IMR-90 (cell line): ENCODE data around the gene TEX11. TPM values are rescaled to one million over a fixed set of nuclear protein-coding genes. Genes with fewer than 3 reads are reported as not detected.
A peak's percentile ranks its signal among the peaks of the same experiment; 100 is the strongest.

Experiments
- ATAC-seq: fragments of 200-7000 bp; cut with Tn5 transposase; 2 replicates; pipeline ENCODE4 v1.9.1; 2020; ENCODE audit warnings: low read depth, mild to moderate bottlenecking, moderate library complexity
- BruUV-seq: library from RNA; stranded (reverse); fragments of 400-500 nt; replicated peaks from 2 replicates; lab custom pipeline; 2021; lab: Mats Ljungman, UMichigan
- CTCF ChIA-PET: fragments of 300-600 bp; formaldehyde crosslinking; extraction: SDS; loops from one replicate; lab custom pipeline; 2021; ENCODE audit warnings: antibody characterized with exemption; lab: Yijun Ruan, JAX
- POLR2A ChIA-PET: fragments of 300-600 bp; sonication (Branson Sonifier 250); formaldehyde crosslinking; loops from one replicate; lab custom pipeline; 2022; ENCODE audit warnings: antibody characterized with exemption; ENCODE audit not compliant: unreplicated experiment; lab: Charles Lee
- DNase-seq: peaks from one replicate; pipeline ENCODE4 v3.0.0; 2013
- H2AFZ ChIP-seq: replicated peaks from 2 replicates; pipeline ENCODE3; 2013; ENCODE audit warnings: low read length, mild to moderate bottlenecking; ENCODE audit not compliant: poor library complexity
- H2AK5ac ChIP-seq: 2 replicates; pipeline ENCODE4 v1.6.1; 2013; ENCODE audit warnings: low read depth, low read length, inconsistent platforms
- H2AK9ac ChIP-seq: replicated peaks from 2 replicates; pipeline ENCODE3; 2013; ENCODE audit warnings: mild to moderate bottlenecking, low read depth, low read length, moderate library complexity; ENCODE audit not compliant: poor library complexity
- H2BK120ac ChIP-seq: 2 replicates; pipeline ENCODE4 v1.6.1; 2013; ENCODE audit warnings: low read depth, low read length, inconsistent platforms
- H2BK15ac ChIP-seq: 3 replicates; pipeline ENCODE4 v1.6.1; 2013; ENCODE audit warnings: low read depth, low read length, inconsistent platforms
- H2BK20ac ChIP-seq: 2 replicates; pipeline ENCODE4 v1.6.1; 2013; ENCODE audit warnings: low read depth, mild to moderate bottlenecking, inconsistent platforms, low read length, moderate library complexity
- H2BK5ac ChIP-seq: 2 replicates; pipeline ENCODE4 v1.6.1; 2013; ENCODE audit warnings: mild to moderate bottlenecking, low read depth, low read length, inconsistent platforms; ENCODE audit not compliant: poor library complexity, severe bottlenecking
- H3K14ac ChIP-seq: replicated peaks from 2 replicates; pipeline ENCODE4 v1.6.1; 2013; ENCODE audit warnings: low read depth, low read length, inconsistent platforms
- H3K18ac ChIP-seq: 2 replicates; pipeline ENCODE4 v1.6.1; 2013; ENCODE audit warnings: low read depth, low read length, control low read depth
- H3K23ac ChIP-seq: 2 replicates; pipeline ENCODE4 v1.6.1; 2013; ENCODE audit warnings: low read depth, low read length, inconsistent platforms
- H3K27ac ChIP-seq: 2 replicates; pipeline ENCODE4 v1.5.1; 2013; ENCODE audit warnings: mild to moderate bottlenecking, control low read depth, low read length; ENCODE audit not compliant: insufficient read depth
- H3K27me3 ChIP-seq: 2 replicates; pipeline ENCODE4 v1.6.1; 2013; ENCODE audit warnings: low read length; ENCODE audit not compliant: control insufficient read depth, insufficient read depth
- H3K36me3 ChIP-seq: 2 replicates; pipeline ENCODE4 v1.6.1; 2013; ENCODE audit warnings: low read length, mixed read lengths; ENCODE audit not compliant: control insufficient read depth, insufficient read depth
- H3K4ac ChIP-seq: 2 replicates; pipeline ENCODE4 v1.6.1; 2013; ENCODE audit warnings: low read depth, low read length, inconsistent platforms
- H3K4me1 ChIP-seq: 2 replicates; pipeline ENCODE4 v1.6.1; 2013; ENCODE audit warnings: low read length, mixed read lengths; ENCODE audit not compliant: control insufficient read depth, insufficient read depth
- H3K4me2 ChIP-seq: 2 replicates; pipeline ENCODE4 v1.6.1; 2013; ENCODE audit warnings: low read depth, mild to moderate bottlenecking, control low read depth, low read length, moderate library complexity
- H3K4me3 ChIP-seq: 2 replicates; pipeline ENCODE4 v1.5.1; 2013; ENCODE audit warnings: low read depth, mild to moderate bottlenecking, control low read depth, low read length, moderate library complexity; ENCODE audit not compliant: insufficient read depth
- H3K56ac ChIP-seq: 2 replicates; pipeline ENCODE4 v1.6.1; 2013; ENCODE audit warnings: low read length, inconsistent platforms; ENCODE audit not compliant: insufficient read depth; ENCODE audit errors: extremely low read depth
- H3K79me1 ChIP-seq, 2 experiments: 2 replicates each; pipeline ENCODE4 v1.6.1; 2013; ENCODE audit warnings: low read length in 2 of 2, inconsistent platforms in 1 of 2, low read depth in 1 of 2
- H3K9ac ChIP-seq: 2 replicates; pipeline ENCODE4 v1.6.1; 2013; ENCODE audit warnings: low read depth, low read length, control low read depth
- H3K9me1 ChIP-seq: 2 replicates; pipeline ENCODE4 v1.6.1; 2013; ENCODE audit warnings: low read length, inconsistent platforms; ENCODE audit not compliant: insufficient read depth
- H3K9me3 ChIP-seq: 2 replicates; pipeline ENCODE4 v1.6.1; 2013; ENCODE audit warnings: low read length; ENCODE audit not compliant: control insufficient read depth, insufficient read depth
- H4K20me1 ChIP-seq: 2 replicates; pipeline ENCODE4 v1.6.1; 2013; ENCODE audit warnings: low read length, inconsistent platforms; ENCODE audit not compliant: insufficient read depth
- H4K5ac ChIP-seq: 2 replicates; pipeline ENCODE4 v1.6.1; 2013; ENCODE audit warnings: mild to moderate bottlenecking, low read depth, low read length, control low read depth
- H4K8ac ChIP-seq, 2 experiments: 2 replicates each; pipeline ENCODE4 v1.6.1; 2013; ENCODE audit warnings: low read depth in 2 of 2, low read length in 2 of 2, control low read depth in 1 of 2, inconsistent platforms in 1 of 2
- H4K91ac ChIP-seq: 2 replicates; pipeline ENCODE4 v1.6.1; 2013; ENCODE audit warnings: low read depth, low read length, inconsistent platforms; ENCODE audit not compliant: insufficient read depth
- MAZ ChIP-seq: IDR thresholded peaks from 2 replicates; pipeline ENCODE4 v1.6.1; 2012; ENCODE audit warnings: low read depth, mild to moderate bottlenecking, low read length, improper control_type of control experiment, moderate library complexity, borderline replicate concordance
- WGBS, 2 experiments: methylation state at CpG; one replicate each; pipeline versions ENCODE4 v1.1.5 to v1.1.7; 2013; ENCODE audit warnings: missing lambda C conversion rate in 2 of 2; ENCODE audit not compliant: insufficient read length in 1 of 2; ENCODE audit errors: extremely low coverage in 2 of 2; 5-methylcytosine and 5-hydroxymethylcytosine counted together
- dilution Hi-C: fragments of 300-500 bp; cut with HindIII; formaldehyde crosslinking; loops from one replicate; pipeline ENCODE4 v1.14.3; 2018; ENCODE audit warnings: low sequenced_read_pairs; ENCODE audit not compliant: unreplicated experiment
- in situ Hi-C: fragments of 300-500 bp; cut with MboI; formaldehyde crosslinking; loops from 3 replicates; pipeline ENCODE4 v1.14.3; 2019; ENCODE audit warnings: low sequenced_read_pairs, inconsistent platforms, mixed read lengths
- intact Hi-C: fragments of 100-400 bp; cut with micrococcal nuclease; formaldehyde crosslinking; loops from 2 replicates; pipeline ENCODE4 v1.10.0; 2022
- polyA plus RNA-seq, 3 experiments: library from polyadenylated mRNA; depleted of rRNA; stranded (reverse); fragments of >200 nt; gene quantifications; 2 replicates each; pipeline ENCODE4 v1.2.3, GENCODE V29; 2012; ENCODE audit warnings: low replicate concordance in 1 of 3
- total RNA-seq: library from RNA; depleted of rRNA; stranded (reverse); fragments of >200 nt; gene quantifications from 2 replicates; pipeline ENCODE4 v1.2.3, GENCODE V29; 2012

The TEX11 gene
- total and polyA plus RNA-seq, 2 of the 4 experiments (the other 2 are of a cell fraction): not detected

DNA sequence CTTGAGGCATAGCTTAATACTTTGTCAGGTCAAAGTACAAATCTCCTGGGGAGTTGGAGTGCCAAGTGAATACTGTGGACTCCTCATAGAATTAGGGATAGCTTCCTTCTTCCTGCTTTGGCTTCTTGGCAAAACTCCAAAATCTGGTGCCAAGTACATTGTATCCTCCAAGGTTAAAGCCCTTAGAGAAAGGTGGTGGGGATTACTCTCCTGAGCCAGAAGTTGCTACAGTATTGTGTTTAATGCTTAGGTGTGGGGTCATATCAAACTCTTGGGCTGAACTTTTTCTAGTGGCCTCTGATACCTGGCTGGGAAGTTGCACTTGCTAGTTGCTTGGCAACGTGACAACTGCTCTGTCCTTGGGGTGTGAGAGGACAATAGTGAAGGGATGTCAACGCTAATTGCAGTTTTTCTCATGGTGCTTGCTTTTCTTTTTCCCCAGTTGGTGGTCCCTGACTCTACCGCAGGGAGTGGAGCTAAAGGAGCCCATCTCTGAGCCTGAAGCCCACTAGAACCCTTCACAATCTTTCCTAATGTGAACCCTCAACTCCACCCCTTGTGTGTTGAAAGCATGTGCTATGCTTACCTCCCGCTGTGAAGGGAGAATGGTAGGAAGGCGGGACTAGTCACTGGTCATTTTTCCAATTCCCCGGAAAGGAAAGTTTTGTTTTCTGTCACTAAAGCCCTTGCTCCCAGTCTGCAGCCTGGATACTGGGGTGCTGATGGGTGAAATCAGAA lies 428.4 kb downstream of the TEX11 start:
- no peak overlapping the region for H3K9ac ChIP-seq
- no peak for ATAC-seq
- no peaks in the 10 kb centered on the region for H4K20me1 ChIP-seq
- POLR2A ChIA-PET: no interaction called here
- 0 out of 2 replicates have a peak overlapping the region, but pooled peaks have one; percentile 2 for H3K23ac ChIP-seq
- peak overlapping the region; percentile 22; the same call in 1 of the 2 replicates for H2BK20ac ChIP-seq
- no peaks in the 10 kb centered on the region; the same call in 1 of the 2 replicates for H3K27me3 ChIP-seq
- peak overlapping the region; percentile 30; the same call in 1 of the 2 replicates for H2BK120ac ChIP-seq
- dilution Hi-C loops (no loop called here), in situ Hi-C loops (no loop called here), intact Hi-C loops (no loop called here)
- no peak overlapping the region for H3K4me3 ChIP-seq
- TF ChIP-seq MAZ: no peak
- peak overlapping the region; percentile 26; the same call in 1 of the 2 replicates for H3K4ac ChIP-seq
- H2BK5ac ChIP-seq: peak overlapping the region; percentile 28
- peak overlapping the region; percentile 46 for H2AK9ac ChIP-seq
- H3K4me2 ChIP-seq: peak overlapping the region; percentile 74; the same call in 1 of the 2 replicates
- H3K36me3 ChIP-seq: peaks cover 3% of the 10 kb centered on the region; the same call in 1 of the 2 replicates
- peaks cover 12% of the 10 kb centered on the region for H3K9me1 ChIP-seq
- no peak overlapping the region for H3K14ac ChIP-seq
- CTCF ChIA-PET: interaction anchor here (0.7 kb wide), 1 partner anchor 70 kb away, joined by 3 read pairs; no protein-coding TSS in a partner anchor
- H3K18ac ChIP-seq: peak overlapping the region; percentile 23; the same call in 1 of the 2 replicates
- H2BK15ac ChIP-seq: 0 out of 3 replicates have a peak overlapping the region, but pooled peaks have one; percentile 30
- H3K4me1 ChIP-seq: peaks cover 22% of the 10 kb centered on the region
- H4K91ac ChIP-seq: peak overlapping the region; percentile 24; the same call in 1 of the 2 replicates
- no peaks in the 10 kb centered on the region for H3K9me3 ChIP-seq
- peak overlapping the region; percentile 48; the same call in 1 of the 2 replicates for H3K27ac ChIP-seq
- no peak overlapping the region for H3K56ac ChIP-seq
- H2AK5ac ChIP-seq: peak overlapping the region; percentile 45; the same call in 1 of the 2 replicates
- H3K79me1 ChIP-seq: peaks cover 0 to 36% of the 10 kb centered on the region in 2 experiments
- no peak for DNase-seq
- no peak overlapping the region for H4K8ac ChIP-seq
- peak overlapping the region; percentile 59; the same call in 1 of the 2 replicates for H4K5ac ChIP-seq
- WGBS, 2 experiments: 100% methylated on average over 1 of the region's 6 CpGs; no CpG with 5 or more reads in 1 of the 2 experiments
- no peak overlapping the region for H2AFZ ChIP-seq
- no TSS peak for BruUV-seq
